HepG2 (cell line): Measurements from ENCODE around the gene MSMO1. TPM values are rescaled to one million over a fixed set of nuclear protein-coding genes. Genes with fewer than 3 reads are reported as not detected.
A peak's percentile ranks its signal among the peaks of the same experiment; 100 is the strongest.

ENCODE experiments used
- DNMT1 ChIP-seq: sonication (generic); formaldehyde crosslinking; IDR thresholded peaks from 2 replicates; pipeline ENCODE4 v1.5.1; 2020; ENCODE audit warnings: mild to moderate bottlenecking, missing genetic modification reagents
- KDM6A ChIP-seq: IDR thresholded peaks from 2 replicates; pipeline ENCODE4 v1.6.1; 2016; ENCODE audit warnings: low read depth
- MYNN ChIP-seq: sonication (generic); formaldehyde crosslinking; IDR thresholded peaks from 2 replicates; pipeline ENCODE4 v1.4.0; 2020; ENCODE audit warnings: mild to moderate bottlenecking, low read depth, missing genetic modification reagents
- PPARG ChIP-seq: conservative IDR thresholded peaks from 2 replicates; pipeline ENCODE4 v1.6.1; 2016; ENCODE audit warnings: missing biosample characterization, missing genetic modification reagents
- PTBP1 ChIP-seq: fragments of 200-400 bp; formaldehyde crosslinking; IDR thresholded peaks from 2 replicates; pipeline ENCODE4 v1.6.1; 2018; ENCODE audit warnings: low read length, low read depth; ENCODE audit not compliant: poor library complexity, severe bottlenecking
- SIX4 ChIP-seq: sonication (generic); formaldehyde crosslinking; IDR thresholded peaks from 2 replicates; pipeline ENCODE4 v1.4.0; 2020; ENCODE audit warnings: missing genetic modification reagents
- SUZ12 ChIP-seq: fragments of 150-350 bp; IDR thresholded peaks from 2 replicates; pipeline ENCODE4 v1.6.1; 2014; ENCODE audit warnings: low read depth, low read length
- TEAD2 ChIP-seq: sonication (generic); formaldehyde crosslinking; IDR thresholded peaks from 2 replicates; pipeline ENCODE4 v1.9.0; 2021; ENCODE audit warnings: missing genetic modification reagents
- ZNF598 ChIP-seq: sonication (generic); formaldehyde crosslinking; IDR thresholded peaks from 2 replicates; pipeline ENCODE4 v1.5.1; 2020; ENCODE audit warnings: mild to moderate bottlenecking, missing genetic modification reagents, borderline replicate concordance
- ZNF614 ChIP-seq: IDR thresholded peaks from 2 replicates; pipeline ENCODE4 v1.6.1; 2018; ENCODE audit warnings: missing biosample characterization, missing genetic modification reagents, inconsistent platforms, borderline replicate concordance
- ZNF781 ChIP-seq: sonication (generic); formaldehyde crosslinking; IDR thresholded peaks from 2 replicates; pipeline ENCODE4 v1.5.1; 2020; ENCODE audit warnings: borderline replicate concordance, mild to moderate bottlenecking, missing genetic modification reagents; ENCODE audit errors: not compliant biosample characterization
- ZNF782 ChIP-seq: sonication (generic); formaldehyde crosslinking; IDR thresholded peaks from 2 replicates; pipeline ENCODE4 v1.4.0; 2020; ENCODE audit warnings: missing genetic modification reagents, mild to moderate bottlenecking, borderline replicate concordance
- polyA plus RNA-seq, 8 experiments: library from polyadenylated mRNA; depleted of rRNA in 3 of 8; stranded (reverse) in 7 of 8; unstranded in 1 of 8; fragments of >200 nt; fragmentation: Illumina TruSeq in 4 of 8; extraction: Trizol in 4 of 8; gene quantifications; 2 replicates each; pipeline versions ENCODE4 v1.2.1 to v1.2.3, GENCODE V29; 2011 to 2016; ENCODE audit warnings: low read depth in 4 of 8, missing spikeins in 1 of 8, mixed read lengths in 1 of 8; ENCODE audit not compliant: insufficient read depth in 1 of 8
- total RNA-seq, 5 experiments: library from RNA; depleted of rRNA; stranded (reverse); fragments of >200 nt; fragmentation: Illumina TruSeq; extraction: Trizol; gene quantifications; 2 replicates each; pipeline ENCODE4 v1.2.3, GENCODE V29; 2016; ENCODE audit warnings: low read depth in 1 of 5
- TF ChIP-seq, protein P1 (sequence below): sonication (generic); formaldehyde crosslinking; IDR thresholded peaks from 2 replicates; pipeline ENCODE4 v1.9.0; 2021; ENCODE audit warnings: missing genetic modification reagents, borderline replicate concordance
- TF ChIP-seq, protein P2 (sequence below): sonication (generic); formaldehyde crosslinking; IDR thresholded peaks from 2 replicates; pipeline ENCODE4 v1.4.0; 2020; ENCODE audit warnings: missing genetic modification reagents
- TF ChIP-seq, protein P3 (sequence below), 2 experiments: sonication (generic) in 1 of 2; formaldehyde crosslinking in 1 of 2; IDR thresholded peaks; 2 replicates each; pipeline versions ENCODE4 v1.4.0 to v1.6.1; 2018 to 2020; ENCODE audit warnings: missing genetic modification reagents in 2 of 2, borderline replicate concordance in 1 of 2, low read depth in 1 of 2, mild to moderate bottlenecking in 1 of 2, missing biosample characterization in 1 of 2
- TF ChIP-seq, protein P4 (sequence below): sonication (generic); IDR thresholded peaks from 2 replicates; pipeline ENCODE4 v1.6.1; 2016; ENCODE audit warnings: low read depth, borderline replicate concordance
- TF ChIP-seq, protein P5 (sequence below): sonication (generic); formaldehyde crosslinking; IDR thresholded peaks from 2 replicates; pipeline ENCODE4 v1.4.0; 2020; ENCODE audit warnings: missing genetic modification reagents

Gene MSMO1
- total and polyA plus RNA-seq, 2 of the 13 experiments (the other 11 are each of a cell fraction or from before 2014, with no cell fraction given) = 98.1 to 216 TPM

DNA sequence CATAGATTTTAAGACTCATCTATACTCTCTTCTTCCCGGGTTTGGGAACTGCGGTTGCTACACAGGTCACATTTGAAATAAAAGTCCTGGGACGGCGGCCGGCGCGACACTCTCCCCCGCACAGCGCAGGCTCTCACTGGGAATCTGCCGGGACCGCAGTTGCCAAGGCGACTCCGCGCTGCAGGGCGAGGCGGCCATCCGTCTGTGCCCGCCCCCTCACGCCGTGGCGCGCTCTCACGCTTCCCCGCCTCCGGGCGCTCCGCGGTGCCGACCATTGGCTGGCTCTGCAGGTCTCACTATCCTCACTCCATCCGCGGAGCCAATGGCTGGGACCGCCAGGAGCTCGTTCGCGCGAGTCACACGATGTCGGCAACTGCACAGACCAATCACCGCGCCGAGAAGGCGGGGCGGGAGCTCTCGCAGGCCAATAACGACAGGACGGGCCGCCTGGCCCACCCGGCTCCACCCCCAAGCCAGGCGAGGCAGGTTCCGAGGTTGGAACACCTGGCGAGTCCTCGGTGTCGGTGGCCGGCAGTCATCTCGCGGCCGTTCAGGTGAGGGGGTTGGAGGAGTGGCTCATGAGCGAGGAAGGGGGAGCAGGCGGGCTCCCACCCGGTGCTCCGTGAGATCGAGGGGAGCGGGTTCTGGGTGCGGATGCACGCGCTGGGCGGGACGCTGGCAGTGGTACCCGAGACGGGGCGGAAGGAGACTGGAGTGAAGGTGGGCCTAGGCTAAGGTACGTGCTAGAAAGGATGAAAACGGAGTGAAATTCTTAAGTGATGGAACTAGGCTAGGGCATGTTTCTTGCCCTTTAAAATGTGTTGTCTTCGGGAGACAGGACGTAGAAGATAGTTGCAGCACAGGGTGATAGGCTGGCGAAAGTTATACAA lies at the start of gene MSMO1 (continued):
- TF ChIP-seq, protein P1, sequence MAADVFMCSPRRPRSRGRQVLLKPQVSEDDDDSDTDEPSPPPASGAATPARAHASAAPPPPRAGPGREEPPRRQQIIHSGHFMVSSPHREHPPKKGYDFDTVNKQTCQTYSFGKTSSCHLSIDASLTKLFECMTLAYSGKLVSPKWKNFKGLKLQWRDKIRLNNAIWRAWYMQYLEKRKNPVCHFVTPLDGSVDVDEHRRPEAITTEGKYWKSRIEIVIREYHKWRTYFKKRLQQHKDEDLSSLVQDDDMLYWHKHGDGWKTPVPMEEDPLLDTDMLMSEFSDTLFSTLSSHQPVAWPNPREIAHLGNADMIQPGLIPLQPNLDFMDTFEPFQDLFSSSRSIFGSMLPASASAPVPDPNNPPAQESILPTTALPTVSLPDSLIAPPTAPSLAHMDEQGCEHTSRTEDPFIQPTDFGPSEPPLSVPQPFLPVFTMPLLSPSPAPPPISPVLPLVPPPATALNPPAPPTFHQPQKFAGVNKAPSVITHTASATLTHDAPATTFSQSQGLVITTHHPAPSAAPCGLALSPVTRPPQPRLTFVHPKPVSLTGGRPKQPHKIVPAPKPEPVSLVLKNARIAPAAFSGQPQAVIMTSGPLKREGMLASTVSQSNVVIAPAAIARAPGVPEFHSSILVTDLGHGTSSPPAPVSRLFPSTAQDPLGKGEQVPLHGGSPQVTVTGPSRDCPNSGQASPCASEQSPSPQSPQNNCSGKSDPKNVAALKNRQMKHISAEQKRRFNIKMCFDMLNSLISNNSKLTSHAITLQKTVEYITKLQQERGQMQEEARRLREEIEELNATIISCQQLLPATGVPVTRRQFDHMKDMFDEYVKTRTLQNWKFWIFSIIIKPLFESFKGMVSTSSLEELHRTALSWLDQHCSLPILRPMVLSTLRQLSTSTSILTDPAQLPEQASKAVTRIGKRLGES (CRISPR knock-in tag) = 0 out of 2 replicates have a peak, but pooled peaks have one; percentile 39
- peak; percentile 63; the same call in 1 of the 2 replicates for TF ChIP-seq ZNF614 (CRISPR knock-in tag)
- no peak for TF ChIP-seq PTBP1
- TF ChIP-seq, protein P2, sequence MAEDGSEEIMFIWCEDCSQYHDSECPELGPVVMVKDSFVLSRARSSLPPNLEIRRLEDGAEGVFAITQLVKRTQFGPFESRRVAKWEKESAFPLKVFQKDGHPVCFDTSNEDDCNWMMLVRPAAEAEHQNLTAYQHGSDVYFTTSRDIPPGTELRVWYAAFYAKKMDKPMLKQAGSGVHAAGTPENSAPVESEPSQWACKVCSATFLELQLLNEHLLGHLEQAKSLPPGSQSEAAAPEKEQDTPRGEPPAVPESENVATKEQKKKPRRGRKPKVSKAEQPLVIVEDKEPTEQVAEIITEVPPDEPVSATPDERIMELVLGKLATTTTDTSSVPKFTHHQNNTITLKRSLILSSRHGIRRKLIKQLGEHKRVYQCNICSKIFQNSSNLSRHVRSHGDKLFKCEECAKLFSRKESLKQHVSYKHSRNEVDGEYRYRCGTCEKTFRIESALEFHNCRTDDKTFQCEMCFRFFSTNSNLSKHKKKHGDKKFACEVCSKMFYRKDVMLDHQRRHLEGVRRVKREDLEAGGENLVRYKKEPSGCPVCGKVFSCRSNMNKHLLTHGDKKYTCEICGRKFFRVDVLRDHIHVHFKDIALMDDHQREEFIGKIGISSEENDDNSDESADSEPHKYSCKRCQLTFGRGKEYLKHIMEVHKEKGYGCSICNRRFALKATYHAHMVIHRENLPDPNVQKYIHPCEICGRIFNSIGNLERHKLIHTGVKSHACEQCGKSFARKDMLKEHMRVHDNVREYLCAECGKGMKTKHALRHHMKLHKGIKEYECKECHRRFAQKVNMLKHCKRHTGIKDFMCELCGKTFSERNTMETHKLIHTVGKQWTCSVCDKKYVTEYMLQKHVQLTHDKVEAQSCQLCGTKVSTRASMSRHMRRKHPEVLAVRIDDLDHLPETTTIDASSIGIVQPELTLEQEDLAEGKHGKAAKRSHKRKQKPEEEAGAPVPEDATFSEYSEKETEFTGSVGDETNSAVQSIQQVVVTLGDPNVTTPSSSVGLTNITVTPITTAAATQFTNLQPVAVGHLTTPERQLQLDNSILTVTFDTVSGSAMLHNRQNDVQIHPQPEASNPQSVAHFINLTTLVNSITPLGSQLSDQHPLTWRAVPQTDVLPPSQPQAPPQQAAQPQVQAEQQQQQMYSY (CRISPR knock-in tag) = no peak
- TF ChIP-seq KDM6A = no peak
- TF ChIP-seq, protein P3, sequence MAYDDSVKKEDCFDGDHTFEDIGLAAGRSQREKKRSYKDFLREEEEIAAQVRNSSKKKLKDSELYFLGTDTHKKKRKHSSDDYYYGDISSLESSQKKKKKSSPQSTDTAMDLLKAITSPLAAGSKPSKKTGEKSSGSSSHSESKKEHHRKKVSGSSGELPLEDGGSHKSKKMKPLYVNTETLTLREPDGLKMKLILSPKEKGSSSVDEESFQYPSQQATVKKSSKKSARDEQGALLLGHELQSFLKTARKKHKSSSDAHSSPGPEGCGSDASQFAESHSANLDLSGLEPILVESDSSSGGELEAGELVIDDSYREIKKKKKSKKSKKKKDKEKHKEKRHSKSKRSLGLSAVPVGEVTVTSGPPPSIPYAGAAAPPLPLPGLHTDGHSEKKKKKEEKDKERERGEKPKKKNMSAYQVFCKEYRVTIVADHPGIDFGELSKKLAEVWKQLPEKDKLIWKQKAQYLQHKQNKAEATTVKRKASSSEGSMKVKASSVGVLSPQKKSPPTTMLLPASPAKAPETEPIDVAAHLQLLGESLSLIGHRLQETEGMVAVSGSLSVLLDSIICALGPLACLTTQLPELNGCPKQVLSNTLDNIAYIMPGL (CRISPR knock-in tag; IDR thresholded peaks at IDR 0.05; ENCODE audit: borderline replicate concordance in 1 of 2, low read depth in 1 of 2) = peak; percentile 81 to 83; a peak in 3 of 4 replicates
- TF ChIP-seq, protein P4, sequence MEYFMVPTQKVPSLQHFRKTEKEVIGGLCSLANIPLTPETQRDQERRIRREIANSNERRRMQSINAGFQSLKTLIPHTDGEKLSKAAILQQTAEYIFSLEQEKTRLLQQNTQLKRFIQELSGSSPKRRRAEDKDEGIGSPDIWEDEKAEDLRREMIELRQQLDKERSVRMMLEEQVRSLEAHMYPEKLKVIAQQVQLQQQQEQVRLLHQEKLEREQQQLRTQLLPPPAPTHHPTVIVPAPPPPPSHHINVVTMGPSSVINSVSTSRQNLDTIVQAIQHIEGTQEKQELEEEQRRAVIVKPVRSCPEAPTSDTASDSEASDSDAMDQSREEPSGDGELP = peak; percentile 74; the same call in 1 of the 2 replicates
- TF ChIP-seq SIX4 (CRISPR knock-in tag) = 0 out of 2 replicates have a peak, but pooled peaks have one; percentile 26
- TF ChIP-seq DNMT1 (CRISPR knock-in tag) = peak; percentile 67; the same call in 1 of the 2 replicates
- TF ChIP-seq PPARG (CRISPR knock-in tag) = peak; percentile 45; the same call in 1 of the 2 replicates
- TF ChIP-seq, protein P5, sequence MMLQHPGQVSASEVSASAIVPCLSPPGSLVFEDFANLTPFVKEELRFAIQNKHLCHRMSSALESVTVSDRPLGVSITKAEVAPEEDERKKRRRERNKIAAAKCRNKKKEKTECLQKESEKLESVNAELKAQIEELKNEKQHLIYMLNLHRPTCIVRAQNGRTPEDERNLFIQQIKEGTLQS (CRISPR knock-in tag) = no peak
- TF ChIP-seq ZNF598 (CRISPR knock-in tag) = peak; percentile 95
- TF ChIP-seq ZNF781 (CRISPR knock-in tag) = peak; percentile 91
- peak; percentile 96; the same call in 1 of the 2 replicates for TF ChIP-seq MYNN (CRISPR knock-in tag)
- TF ChIP-seq SUZ12 = no peak
- peak; percentile 73; the same call in 1 of the 2 replicates for TF ChIP-seq ZNF782 (CRISPR knock-in tag)
- no peak for TF ChIP-seq TEAD2 (CRISPR knock-in tag)
